ENCODE data around the gene CTNNA2. TPM values are rescaled to one million over a fixed set of nuclear protein-coding genes. Genes with fewer than 3 reads are reported as not detected.
"Not testable (repeated sequence)": the region's sequence is repeated elsewhere in the genome, so short reads cannot be mapped to it uniquely, and the experiment has no call there.

The CTNNA2 gene
- total RNA-seq, 4 donors from 2014 or later: 0.88 to 14.9 (median 2.3) TPM; not detected in 1

DNA sequence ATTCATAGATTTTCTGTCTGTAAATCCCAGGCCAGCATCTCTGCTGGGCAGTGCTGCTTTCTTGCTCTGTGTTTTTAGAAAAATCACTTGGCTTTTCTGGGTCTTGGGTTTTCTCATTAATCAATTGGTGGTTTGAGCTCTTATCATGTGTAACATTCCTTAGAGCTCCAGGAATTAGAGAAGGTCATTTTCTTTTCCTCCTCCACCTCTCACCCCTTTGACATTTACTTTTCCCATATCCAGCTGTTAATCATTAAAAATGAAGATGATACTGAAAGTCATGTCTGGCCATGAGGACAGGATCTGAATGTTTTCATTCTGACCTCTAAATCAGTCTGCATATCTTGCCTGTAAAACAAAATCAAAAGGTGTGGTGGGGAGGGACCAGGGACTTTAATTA lies 680.7 kb downstream of the CTNNA2 start:
- DNase-seq: no peak
- H3K27me3 ChIP-seq: no peaks in the 10 kb centered on the region
- H3K27ac ChIP-seq: no peak overlapping the region
- H3K9me3 ChIP-seq: no peaks in the 10 kb centered on the region
- H3K4me3 ChIP-seq: no peak overlapping the region
- H3K36me3 ChIP-seq: no peaks in the 10 kb centered on the region
- TF ChIP-seq POLR2A (IDR thresholded peaks at IDR 0.05): no peak
- TF ChIP-seq, protein P1, sequence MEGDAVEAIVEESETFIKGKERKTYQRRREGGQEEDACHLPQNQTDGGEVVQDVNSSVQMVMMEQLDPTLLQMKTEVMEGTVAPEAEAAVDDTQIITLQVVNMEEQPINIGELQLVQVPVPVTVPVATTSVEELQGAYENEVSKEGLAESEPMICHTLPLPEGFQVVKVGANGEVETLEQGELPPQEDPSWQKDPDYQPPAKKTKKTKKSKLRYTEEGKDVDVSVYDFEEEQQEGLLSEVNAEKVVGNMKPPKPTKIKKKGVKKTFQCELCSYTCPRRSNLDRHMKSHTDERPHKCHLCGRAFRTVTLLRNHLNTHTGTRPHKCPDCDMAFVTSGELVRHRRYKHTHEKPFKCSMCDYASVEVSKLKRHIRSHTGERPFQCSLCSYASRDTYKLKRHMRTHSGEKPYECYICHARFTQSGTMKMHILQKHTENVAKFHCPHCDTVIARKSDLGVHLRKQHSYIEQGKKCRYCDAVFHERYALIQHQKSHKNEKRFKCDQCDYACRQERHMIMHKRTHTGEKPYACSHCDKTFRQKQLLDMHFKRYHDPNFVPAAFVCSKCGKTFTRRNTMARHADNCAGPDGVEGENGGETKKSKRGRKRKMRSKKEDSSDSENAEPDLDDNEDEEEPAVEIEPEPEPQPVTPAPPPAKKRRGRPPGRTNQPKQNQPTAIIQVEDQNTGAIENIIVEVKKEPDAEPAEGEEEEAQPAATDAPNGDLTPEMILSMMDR (IDR thresholded peaks at IDR 0.05): no peak
- H3K4me1 ChIP-seq: no peaks in the 10 kb centered on the region
- intact Hi-C loops (cut with DNase I; ENCODE audit: low total_unique reads): no loop called here

DNA sequence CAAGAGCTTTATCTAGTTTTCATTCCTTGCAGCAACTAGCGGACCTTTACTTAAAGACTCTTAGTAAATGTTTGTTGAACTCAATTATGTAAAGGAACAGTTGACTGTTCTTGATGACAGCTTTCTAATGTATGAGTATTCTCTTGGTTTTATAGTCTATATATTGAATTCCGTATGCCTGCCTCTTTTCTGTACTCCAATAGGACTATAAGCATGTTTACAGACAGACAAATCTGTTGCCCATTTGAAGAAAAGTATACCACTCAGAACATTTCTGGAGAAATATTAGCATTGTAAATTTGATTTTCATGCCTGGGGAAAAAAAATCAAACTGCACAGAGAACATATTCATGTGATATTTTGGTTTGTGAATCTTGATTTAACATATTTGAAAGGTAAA lies 682.2 kb downstream of the CTNNA2 start:
- Histone ChIP-seq H3K9me3 (no peaks in the 10 kb centered on the region), H3K27me3 (no peaks in the 10 kb centered on the region), H3K36me3 (no peaks in the 10 kb centered on the region), H3K27ac (no peak overlapping the region), H3K4me3 (no peak overlapping the region), H3K4me1 (no peaks in the 10 kb centered on the region)
- DNase-seq: no peak
- TF ChIP-seq, protein P1 (IDR thresholded peaks at IDR 0.05): no peak
- TF ChIP-seq POLR2A (IDR thresholded peaks at IDR 0.05): no peak
- intact Hi-C loops (cut with DNase I; ENCODE audit: low total_unique reads): no loop called here

DNA sequence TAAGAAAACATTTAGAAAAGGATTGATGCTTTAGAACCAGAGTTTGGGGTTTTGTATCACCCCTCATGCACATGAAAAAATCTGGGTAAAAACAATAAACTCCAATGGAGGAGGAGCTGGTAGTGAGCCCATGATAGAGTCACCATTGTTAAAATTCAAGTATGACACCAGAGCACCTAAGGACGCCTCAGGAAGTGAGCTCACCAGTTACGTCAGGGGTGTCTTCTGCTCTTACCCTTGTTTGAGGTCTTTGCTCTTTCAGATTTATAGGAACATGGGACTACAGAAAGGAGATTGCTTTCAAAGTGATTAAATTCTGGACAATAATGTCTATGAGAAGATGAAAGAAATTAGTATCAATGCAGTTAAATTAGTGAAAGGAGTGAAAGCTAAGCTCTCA lies 685.2 kb downstream of the CTNNA2 start:
- Histone ChIP-seq H3K9me3 (no peaks in the 10 kb centered on the region), H3K4me1 (no peaks in the 10 kb centered on the region), H3K27me3 (no peaks in the 10 kb centered on the region), H3K36me3 (no peaks in the 10 kb centered on the region), H3K27ac (no peak overlapping the region), H3K4me3 (no peak overlapping the region)
- DNase-seq: no peak
- TF ChIP-seq POLR2A (IDR thresholded peaks at IDR 0.05): no peak
- intact Hi-C loops (cut with DNase I; ENCODE audit: low total_unique reads): no loop called here

DNA sequence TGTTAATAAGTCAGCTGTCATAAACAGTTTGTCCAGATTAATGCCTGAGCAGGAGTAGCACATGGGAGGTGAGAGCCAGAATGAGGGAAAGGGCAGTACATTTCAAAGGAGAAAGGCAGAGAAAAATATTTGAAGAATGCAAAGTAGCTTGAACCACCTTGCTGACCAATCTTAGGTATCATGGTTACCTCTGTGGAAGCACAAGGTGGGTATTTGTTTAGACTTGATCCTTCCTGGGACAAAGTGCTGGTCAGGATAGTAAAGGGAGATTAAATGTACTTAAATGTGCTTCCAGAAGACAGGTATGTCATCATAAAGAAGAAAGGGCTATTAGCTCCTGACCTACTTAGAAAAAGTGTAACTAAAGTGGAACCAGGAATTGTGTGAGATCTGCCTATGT lies 686.7 kb downstream of the CTNNA2 start:
- no peaks in the 10 kb centered on the region for H3K9me3 ChIP-seq
- no peaks in the 10 kb centered on the region for H3K36me3 ChIP-seq
- H3K4me3 ChIP-seq: no peak overlapping the region
- intact Hi-C loops (cut with DNase I; ENCODE audit: low total_unique reads): no loop called here
- H3K4me1 ChIP-seq: no peaks in the 10 kb centered on the region
- no peak for DNase-seq
- H3K27ac ChIP-seq: no peak overlapping the region
- TF ChIP-seq, protein P1 (IDR thresholded peaks at IDR 0.05): no peak
- H3K27me3 ChIP-seq: no peaks in the 10 kb centered on the region

DNA sequence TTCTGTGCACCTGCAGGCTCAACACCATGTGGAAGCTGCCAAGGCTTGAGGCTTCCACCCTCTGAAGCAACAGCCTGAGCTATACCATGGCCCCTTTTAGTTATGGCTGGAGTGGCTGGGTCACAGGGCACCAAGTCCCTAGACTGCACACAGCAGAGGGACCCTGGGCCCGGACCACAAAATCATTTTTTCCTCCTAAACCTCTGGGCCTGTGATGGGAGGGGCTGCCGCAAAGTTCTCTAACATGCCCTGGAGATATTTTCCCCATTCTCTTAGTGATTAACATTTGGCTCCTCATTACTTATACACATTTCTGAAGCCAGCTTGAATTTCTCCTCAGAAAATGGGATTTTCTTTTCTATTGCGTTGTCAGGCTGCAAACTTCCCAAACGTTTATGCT lies 691.1 kb downstream of the CTNNA2 start:
- H3K4me1 ChIP-seq; DNase-seq; intact Hi-C loops (cut with DNase I; ENCODE audit: low total_unique reads): not testable (repeated sequence)

DNA sequence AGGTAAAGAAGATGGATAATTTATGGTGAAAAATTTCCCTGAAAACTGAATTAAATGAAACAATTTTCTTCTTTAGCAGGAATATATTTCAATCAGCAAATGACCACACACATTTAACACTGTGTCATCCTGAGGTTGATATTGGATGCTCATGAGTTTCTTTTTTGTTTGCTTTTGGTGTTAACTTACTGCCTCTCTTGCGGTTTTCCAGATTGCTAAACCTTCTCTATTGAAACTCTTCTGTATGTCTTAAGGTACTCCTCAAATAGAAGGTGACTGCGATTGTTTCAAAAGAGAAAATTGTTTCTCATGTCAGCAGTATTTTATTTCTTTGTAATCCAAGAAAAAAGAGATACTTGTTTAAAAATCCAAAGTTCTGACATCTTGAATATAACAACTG lies 692.6 kb downstream of the CTNNA2 start:
- no peak overlapping the region for H3K4me3 ChIP-seq
- no peaks in the 10 kb centered on the region for H3K27me3 ChIP-seq
- TF ChIP-seq POLR2A (IDR thresholded peaks at IDR 0.05): no peak
- TF ChIP-seq, protein P1 (IDR thresholded peaks at IDR 0.05): no peak
- DNase-seq: no peak
- H3K9me3 ChIP-seq: no peaks in the 10 kb centered on the region
- H3K4me1 ChIP-seq: no peaks in the 10 kb centered on the region
- no peak overlapping the region for H3K27ac ChIP-seq
- intact Hi-C loops (cut with DNase I; ENCODE audit: low total_unique reads): no loop called here
- no peaks in the 10 kb centered on the region for H3K36me3 ChIP-seq

More for the DNA sequence above, 691.1 kb downstream of the CTNNA2 start:
- not testable (repeated sequence) for H3K27ac ChIP-seq, H3K4me3 ChIP-seq, H3K36me3 ChIP-seq, H3K27me3 ChIP-seq, H3K9me3 ChIP-seq

All from uterus (tissue), 4 donors.